H1 (cell line): ENCODE results near the gene GPR35. TPM values are rescaled to one million over a fixed set of nuclear protein-coding genes. Genes with fewer than 3 reads are reported as not detected.

ENCODE experiments used
- CHD7 ChIP-seq: fragments of 300-600 bp; sonication (generic); IDR thresholded peaks from 2 replicates; pipeline ENCODE4 v1.7.1; 2012; ENCODE audit warnings: low read length, moderate library complexity, mild to moderate bottlenecking, inconsistent platforms; ENCODE audit not compliant: insufficient replicate concordance
- KDM5A ChIP-seq: fragments of 200-600 bp; IDR thresholded peaks from 2 replicates; pipeline ENCODE4 v1.7.1; 2012; ENCODE audit warnings: mild to moderate bottlenecking, low read length, inconsistent platforms, mixed read lengths
- polyA plus RNA-seq, 7 experiments: library from polyadenylated mRNA; depleted of rRNA in 3 of 7; stranded (reverse) in 5 of 7; unstranded in 2 of 7; fragments of >200 nt in 5 of 7; fragments of 200-250 nt in 2 of 7; gene quantifications; 1 replicate in 5 of 7; 2 replicates in 1 of 7; 4 replicates in 1 of 7; pipeline versions ENCODE4 v1.2.1 to v1.2.3, GENCODE V29; 2011 to 2013; ENCODE audit warnings: missing spikeins in 2 of 7, mixed read lengths in 2 of 7
- total RNA-seq: library from RNA; stranded (reverse); fragmentation: NEBNext Ultra II Directional; extraction: Animal tissue kit (Norgen Biotek cat#: 25700); gene quantifications from 2 replicates; pipeline ENCODE4 v1.2.1, GENCODE V29; 2021

The GPR35 gene
- total and polyA plus RNA-seq, 2 of the 8 experiments (the other 6 are each of a cell fraction or from before 2014, with no cell fraction given), result 0.47 TPM; not detected in 1

GRCh38 chr2:240648155-240648649 is 22.9 kb downstream of the GPR35 start (continued):
- no peak for TF ChIP-seq CHD7
- TF ChIP-seq KDM5A, result no peak
